Measurements from ENCODE around the gene PRUNE1.

PRUNE1 gene

DNA sequence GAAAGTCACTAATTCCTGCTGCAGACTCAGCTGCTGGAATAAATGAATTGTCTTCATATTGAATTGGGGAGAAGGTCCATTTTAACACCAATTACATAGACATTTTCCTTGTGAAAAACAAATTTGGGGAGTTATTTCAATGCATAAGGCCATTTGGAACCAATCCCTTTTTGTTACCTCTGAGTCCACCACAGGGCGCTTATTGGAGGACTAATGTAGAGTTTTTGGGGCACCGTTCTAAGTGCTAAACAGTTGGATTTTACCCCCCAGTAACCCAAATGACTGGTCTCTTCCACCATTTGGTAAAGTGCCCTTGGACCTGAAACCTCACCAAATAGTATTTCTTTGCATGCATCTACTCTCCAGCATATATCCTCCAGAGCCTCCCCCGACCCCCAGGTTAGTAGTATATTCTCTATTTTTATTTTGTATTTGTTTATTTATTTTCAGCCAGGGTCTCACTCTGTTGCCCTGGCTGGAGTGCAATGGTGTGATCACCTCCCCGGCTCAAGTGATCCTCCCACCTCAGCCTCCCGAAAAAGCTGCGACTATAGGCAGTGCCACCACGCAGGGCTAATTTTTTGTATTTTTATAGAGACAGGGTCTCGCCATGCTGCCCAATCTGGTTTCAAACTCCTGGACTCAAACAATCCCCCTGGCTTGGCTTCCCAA, 1.6 kb downstream of the PRUNE1 start:
- no peak overlapping the region for H3K27ac ChIP-seq (ENCODE audit: low read length)
- no peaks in the 10 kb centered on the region for H3K9me3 ChIP-seq (ENCODE audit: control insufficient read depth, low read depth, low read length)
- peaks cover 19% of the 10 kb centered on the region for H3K4me1 ChIP-seq (ENCODE audit: control insufficient read depth, low read depth, low read length)
- H3K4me3 ChIP-seq (ENCODE audit: low read length), result no peak overlapping the region
- no peaks in the 10 kb centered on the region for H3K36me3 ChIP-seq (ENCODE audit: control insufficient read depth, low read depth, low read length)
- H3K27me3 ChIP-seq (ENCODE audit: control insufficient read depth, insufficient read depth, low read length), result no peaks in the 10 kb centered on the region
- H3K9ac ChIP-seq (ENCODE audit: low read length), result no peak overlapping the region

DNA sequence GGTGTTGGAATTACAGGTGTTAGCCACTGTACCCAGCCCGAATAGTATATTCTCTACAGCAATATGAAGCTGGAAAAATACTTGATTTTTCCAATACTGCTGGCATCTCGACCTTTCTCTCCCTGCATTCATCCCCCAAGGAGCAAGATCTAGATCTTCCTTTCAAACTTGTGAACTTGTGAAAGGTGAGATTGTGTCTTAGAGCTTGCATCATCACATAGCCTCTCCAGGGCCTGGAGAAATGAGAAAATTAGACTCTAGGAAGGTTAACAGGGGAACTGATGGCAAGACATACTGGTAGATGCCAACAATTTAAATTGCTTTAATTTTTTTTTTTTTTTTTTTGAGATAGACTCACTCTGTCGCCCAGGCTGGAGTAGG, 2.1 kb downstream of the PRUNE1 start:
- Histone ChIP-seq H3K27me3 (ENCODE audit: control insufficient read depth, insufficient read depth, low read length) (no peaks in the 10 kb centered on the region), H3K9ac (ENCODE audit: low read length) (no peak overlapping the region), H3K4me3 (ENCODE audit: low read length) (no peak overlapping the region), H3K9me3 (ENCODE audit: control insufficient read depth, low read depth, low read length) (no peaks in the 10 kb centered on the region), H3K27ac (ENCODE audit: low read length) (no peak overlapping the region), H3K4me1 (ENCODE audit: control insufficient read depth, low read depth, low read length) (peaks cover 19% of the 10 kb centered on the region), H3K36me3 (ENCODE audit: control insufficient read depth, low read depth, low read length) (no peaks in the 10 kb centered on the region)

DNA sequence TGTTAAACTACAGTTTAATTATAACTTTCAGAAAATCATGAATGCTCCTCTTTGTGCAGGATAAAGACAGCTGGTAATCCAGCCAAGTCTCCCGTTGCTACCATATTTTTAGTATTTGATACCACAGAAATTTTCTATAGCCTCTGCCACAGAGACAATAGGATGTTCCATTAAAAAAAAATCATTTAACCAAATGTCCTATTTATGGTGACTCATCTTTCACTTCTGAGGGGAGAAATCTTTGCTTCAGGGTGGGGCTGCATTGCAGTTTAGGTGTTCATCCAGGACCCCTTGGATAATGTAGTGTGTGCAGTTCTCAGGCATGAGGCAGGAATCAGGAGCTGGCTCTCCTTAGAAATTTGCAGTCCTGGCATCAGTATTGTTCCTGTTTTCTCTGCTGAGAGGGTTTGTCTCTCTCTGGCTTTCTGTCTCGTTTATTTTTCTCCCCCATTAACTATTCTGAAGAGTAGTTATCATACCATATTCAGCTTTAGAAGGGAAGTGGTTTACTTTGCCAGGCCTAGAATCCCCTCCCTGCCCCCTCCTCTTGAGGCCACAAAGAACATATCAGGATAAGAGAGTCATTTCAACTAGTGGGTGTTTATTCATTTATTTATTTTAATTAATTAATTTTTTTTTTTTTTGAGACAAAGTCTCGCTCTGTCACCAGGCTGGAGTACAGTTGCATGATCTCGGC, 3.1 kb downstream of the PRUNE1 start:
- Histone ChIP-seq H3K4me3 (ENCODE audit: low read length) (no peak overlapping the region), H3K4me1 (ENCODE audit: control insufficient read depth, low read depth, low read length) (peaks cover 16% of the 10 kb centered on the region), H3K27me3 (ENCODE audit: control insufficient read depth, insufficient read depth, low read length) (no peaks in the 10 kb centered on the region)

DNA sequence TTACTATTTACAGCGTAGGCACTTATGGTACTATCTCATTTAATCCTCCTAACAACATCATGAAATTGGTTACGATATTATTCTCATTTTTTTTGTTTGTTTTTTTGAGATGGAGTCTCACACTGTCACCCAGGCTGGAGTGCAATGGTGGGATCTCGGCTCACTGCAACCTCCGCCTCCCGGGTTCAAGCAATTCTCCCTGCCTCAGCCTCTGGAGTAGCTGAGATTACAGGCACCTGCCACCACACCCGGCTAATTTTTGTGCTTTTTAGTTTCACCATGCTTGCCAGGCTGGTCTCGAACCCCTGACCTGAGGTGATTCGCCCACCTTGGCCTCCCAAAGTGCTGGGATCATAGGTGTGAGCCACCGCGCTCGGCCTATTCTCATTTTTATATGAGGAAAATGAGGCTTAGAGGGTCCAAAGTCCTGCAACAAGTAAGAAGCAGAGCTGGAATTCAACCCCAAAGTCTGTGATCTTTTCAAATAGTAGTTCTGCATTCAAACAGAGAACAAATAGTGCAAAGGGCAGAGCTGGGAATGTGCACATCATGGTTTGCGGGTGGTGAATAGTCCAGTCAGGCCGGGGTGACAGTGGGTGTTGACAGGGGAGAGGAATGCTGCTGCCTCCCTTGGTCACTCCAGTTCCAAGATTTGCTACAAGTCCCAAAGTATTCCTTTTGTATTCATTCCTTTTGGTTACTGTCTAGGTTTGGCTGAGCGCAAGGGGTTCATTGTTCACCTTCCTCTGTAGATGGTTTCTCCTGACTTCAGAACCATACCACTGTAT, 4.6 kb downstream of the PRUNE1 start:
- Histone ChIP-seq H3K4me3 (ENCODE audit: low read length) (no peak overlapping the region), H3K27me3 (ENCODE audit: control insufficient read depth, insufficient read depth, low read length) (no peaks in the 10 kb centered on the region), H3K9ac (ENCODE audit: low read length) (no peak overlapping the region), H3K27ac (ENCODE audit: low read length) (no peak overlapping the region), H3K9me3 (ENCODE audit: control insufficient read depth, low read depth, low read length) (no peaks in the 10 kb centered on the region), H3K4me1 (ENCODE audit: control insufficient read depth, low read depth, low read length) (peaks cover 7% of the 10 kb centered on the region), H3K36me3 (ENCODE audit: control insufficient read depth, low read depth, low read length) (no peaks in the 10 kb centered on the region)

More for the DNA sequence above, 3.1 kb downstream of the PRUNE1 start:
- no peaks in the 10 kb centered on the region for H3K9me3 ChIP-seq (ENCODE audit: control insufficient read depth, low read depth, low read length)
- no peaks in the 10 kb centered on the region for H3K36me3 ChIP-seq (ENCODE audit: control insufficient read depth, low read depth, low read length)
- H3K9ac ChIP-seq (ENCODE audit: low read length), result no peak overlapping the region
- H3K27ac ChIP-seq (ENCODE audit: low read length), result no peak overlapping the region

- H3K9me3 ChIP-seq (ENCODE audit: control insufficient read depth, low read depth, low read length), result no peaks in the 10 kb centered on the region
- no peak overlapping the region for H3K4me3 ChIP-seq (ENCODE audit: low read length)
- peaks cover 4% of the 10 kb centered on the region for H3K4me1 ChIP-seq (ENCODE audit: control insufficient read depth, low read depth, low read length)
- H3K36me3 ChIP-seq (ENCODE audit: control insufficient read depth, low read depth, low read length), result no peaks in the 10 kb centered on the region
- no peaks in the 10 kb centered on the region for H3K27me3 ChIP-seq (ENCODE audit: control insufficient read depth, insufficient read depth, low read length)
- H3K27ac ChIP-seq (ENCODE audit: low read length), result no peak overlapping the region
- no peak overlapping the region for H3K9ac ChIP-seq (ENCODE audit: low read length)
These were observed 5.3 kb downstream of the PRUNE1 start for GRCh38 chr1:151013518-151013917.

DNA sequence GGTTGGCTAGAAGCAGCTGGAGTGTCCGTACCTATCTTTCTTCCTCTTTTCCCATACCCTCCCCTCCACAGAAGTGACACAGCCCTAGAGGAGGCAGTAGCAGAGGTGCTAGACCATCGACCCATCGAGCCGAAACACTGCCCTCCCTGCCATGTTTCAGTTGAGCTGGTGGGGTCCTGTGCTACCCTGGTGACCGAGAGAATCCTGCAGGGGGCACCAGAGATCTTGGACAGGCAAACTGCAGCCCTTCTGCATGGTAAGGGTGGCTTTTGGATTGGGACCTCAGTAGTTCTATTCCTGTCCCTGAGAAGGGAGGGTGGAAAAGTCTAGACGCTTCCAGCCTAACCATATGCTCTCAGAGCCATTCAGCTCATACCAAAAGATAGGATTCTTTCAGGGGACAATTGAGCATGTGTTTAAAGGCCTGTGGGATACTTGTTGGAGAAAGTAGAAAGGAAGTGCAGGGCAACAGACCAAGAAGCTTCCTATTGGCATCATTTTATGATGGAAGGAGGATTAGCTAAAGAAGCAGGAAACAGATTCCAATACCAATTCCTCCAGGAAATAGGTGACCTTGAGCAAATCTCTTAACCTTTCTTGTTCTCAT, 16.4 kb downstream of the PRUNE1 start:
- no peak overlapping the region for H3K4me3 ChIP-seq (ENCODE audit: low read length)
- H3K9ac ChIP-seq (ENCODE audit: low read length), result no peak overlapping the region
- H3K9me3 ChIP-seq (ENCODE audit: control insufficient read depth, low read depth, low read length), result no peaks in the 10 kb centered on the region
- peaks cover 20% of the 10 kb centered on the region for H3K36me3 ChIP-seq (ENCODE audit: control insufficient read depth, low read depth, low read length)
- no peaks in the 10 kb centered on the region for H3K4me1 ChIP-seq (ENCODE audit: control insufficient read depth, low read depth, low read length)
- no peak overlapping the region for H3K27ac ChIP-seq (ENCODE audit: low read length)
- H3K27me3 ChIP-seq (ENCODE audit: control insufficient read depth, insufficient read depth, low read length), result no peaks in the 10 kb centered on the region

- H3K36me3 ChIP-seq (ENCODE audit: control insufficient read depth, low read depth, low read length), result peaks cover 20% of the 10 kb centered on the region
- no peak overlapping the region for H3K27ac ChIP-seq (ENCODE audit: low read length)
- no peaks in the 10 kb centered on the region for H3K9me3 ChIP-seq (ENCODE audit: control insufficient read depth, low read depth, low read length)
- no peak overlapping the region for H3K4me3 ChIP-seq (ENCODE audit: low read length)
- H3K27me3 ChIP-seq (ENCODE audit: control insufficient read depth, insufficient read depth, low read length), result no peaks in the 10 kb centered on the region
- H3K4me1 ChIP-seq (ENCODE audit: control insufficient read depth, low read depth, low read length), result no peaks in the 10 kb centered on the region
- no peak overlapping the region for H3K9ac ChIP-seq (ENCODE audit: low read length)
These were observed 18.2 kb downstream of the PRUNE1 start for GRCh38 chr1:151026460-151026859.

GRCh38 chr1:151032164-151032563, 23.9 kb downstream of the PRUNE1 start:
- Histone ChIP-seq H3K36me3 (ENCODE audit: control insufficient read depth, low read depth, low read length) (peaks cover 17% of the 10 kb centered on the region), H3K9me3 (ENCODE audit: control insufficient read depth, low read depth, low read length) (no peaks in the 10 kb centered on the region), H3K4me3 (ENCODE audit: low read length) (no peak overlapping the region), H3K4me1 (ENCODE audit: control insufficient read depth, low read depth, low read length) (peaks cover 8% of the 10 kb centered on the region), H3K27ac (ENCODE audit: low read length) (no peak overlapping the region), H3K9ac (ENCODE audit: low read length) (no peak overlapping the region), H3K27me3 (ENCODE audit: control insufficient read depth, insufficient read depth, low read length) (no peaks in the 10 kb centered on the region)

- Histone ChIP-seq H3K27ac (ENCODE audit: low read length) (no peak overlapping the region), H3K9ac (ENCODE audit: low read length) (no peak overlapping the region), H3K27me3 (ENCODE audit: control insufficient read depth, insufficient read depth, low read length) (no peaks in the 10 kb centered on the region), H3K4me1 (ENCODE audit: control insufficient read depth, low read depth, low read length) (peaks cover 8% of the 10 kb centered on the region), H3K9me3 (ENCODE audit: control insufficient read depth, low read depth, low read length) (no peaks in the 10 kb centered on the region), H3K36me3 (ENCODE audit: control insufficient read depth, low read depth, low read length) (peaks cover 9% of the 10 kb centered on the region), H3K4me3 (ENCODE audit: low read length) (no peak overlapping the region)
These were observed 26.9 kb downstream of the PRUNE1 start for GRCh38 chr1:151035167-151035566.

DNA sequence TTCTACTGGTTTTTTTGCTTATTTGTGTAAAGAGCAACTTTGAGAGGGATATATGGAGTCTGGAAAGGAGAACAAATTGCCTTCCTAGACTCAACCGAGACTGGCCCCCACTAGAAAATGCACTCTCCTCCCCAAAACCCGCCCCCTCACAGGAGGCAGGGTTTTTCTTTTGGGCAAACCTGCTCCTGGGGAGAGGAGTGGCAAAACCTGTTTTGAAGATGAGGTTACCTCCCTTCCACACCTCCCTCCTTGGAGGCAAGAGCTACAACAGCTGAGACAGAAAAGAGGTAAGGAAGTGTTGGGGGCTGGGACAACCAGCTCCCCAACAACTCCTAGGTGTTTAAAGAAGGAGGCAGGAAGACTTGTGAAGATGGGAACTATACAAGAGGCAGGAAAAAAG, 28.1 kb downstream of the PRUNE1 start, which contains the start of gene BNIPL:
BNIPL (plus strand) TSS at position 231 of the 400 bp plus-strand sequence; CDS start at position 371, 140 bp downstream.
- Histone ChIP-seq H3K4me3 (ENCODE audit: low read length) (peak within 1 kb of the TSS; percentile 19), H3K27ac (ENCODE audit: low read length) (no peak within 1 kb of the TSS), H3K9me3 (ENCODE audit: control insufficient read depth, low read depth, low read length) (no peaks in the 10 kb centered on the region), H3K4me1 (ENCODE audit: control insufficient read depth, low read depth, low read length) (peaks cover 8% of the 10 kb centered on the region), H3K9ac (ENCODE audit: low read length) (no peak within 1 kb of the TSS), H3K27me3 (ENCODE audit: control insufficient read depth, insufficient read depth, low read length) (no peaks in the 10 kb centered on the region), H3K36me3 (ENCODE audit: control insufficient read depth, low read depth, low read length) (peaks cover 9% of the 10 kb centered on the region)

- Histone ChIP-seq H3K9ac (ENCODE audit: low read length) (no peak overlapping the region), H3K4me3 (ENCODE audit: low read length) (no peak overlapping the region), H3K27ac (ENCODE audit: low read length) (no peak overlapping the region), H3K9me3 (ENCODE audit: control insufficient read depth, low read depth, low read length) (no peaks in the 10 kb centered on the region), H3K36me3 (ENCODE audit: control insufficient read depth, low read depth, low read length) (peaks cover 9% of the 10 kb centered on the region), H3K4me1 (ENCODE audit: control insufficient read depth, low read depth, low read length) (peaks cover 8% of the 10 kb centered on the region), H3K27me3 (ENCODE audit: control insufficient read depth, insufficient read depth, low read length) (no peaks in the 10 kb centered on the region)
These were observed 28.8 kb downstream of the PRUNE1 start for GRCh38 chr1:151037032-151037431.
